H9 (cell line): Measurements from ENCODE around the gene PTPRR. TPM values are rescaled to one million over a fixed set of nuclear protein-coding genes. Genes with fewer than 3 reads are reported as not detected.

Source experiments
- DNase-seq: peaks from one replicate; pipeline ENCODE4 v3.0.0-alpha.2; 2017
- H2AFZ ChIP-seq: one replicate; pipeline ENCODE4 v1.6.1; 2013; ENCODE audit warnings: mild to moderate bottlenecking, low read length, control low read depth, moderate library complexity
- H2AK5ac ChIP-seq: 2 replicates; pipeline ENCODE4 v1.6.1; 2013; ENCODE audit warnings: low read length, control low read depth, mixed read lengths; ENCODE audit not compliant: insufficient read length
- H2BK120ac ChIP-seq: one replicate; pipeline ENCODE4 v1.6.1; 2013; ENCODE audit warnings: low read depth, mild to moderate bottlenecking, low read length, control low read depth, inconsistent platforms; ENCODE audit not compliant: poor library complexity, severe bottlenecking
- H2BK12ac ChIP-seq: 2 replicates; pipeline ENCODE4 v1.6.1; 2013; ENCODE audit warnings: low read length, control low read depth, mixed read lengths, low read depth; ENCODE audit not compliant: insufficient read length
- H2BK15ac ChIP-seq: 2 replicates; pipeline ENCODE4 v1.6.1; 2013; ENCODE audit warnings: low read depth, low read length, control low read depth
- H2BK20ac ChIP-seq: one replicate; pipeline ENCODE4 v1.6.1; 2013; ENCODE audit warnings: low read depth, mild to moderate bottlenecking, low read length, control low read depth, inconsistent platforms; ENCODE audit not compliant: poor library complexity, severe bottlenecking
- H2BK5ac ChIP-seq: 2 replicates; pipeline ENCODE4 v1.6.1; 2013; ENCODE audit warnings: low read length, control low read depth, mixed read lengths; ENCODE audit not compliant: insufficient read length
- H3K14ac ChIP-seq: 2 replicates; pipeline ENCODE4 v1.6.1; 2013; ENCODE audit warnings: low read length, control low read depth; ENCODE audit not compliant: insufficient read depth
- H3K18ac ChIP-seq: 2 replicates; pipeline ENCODE4 v1.6.1; 2013; ENCODE audit warnings: low read depth, mild to moderate bottlenecking, mixed read lengths, low read length, control low read depth; ENCODE audit not compliant: insufficient read length
- H3K23ac ChIP-seq: 2 replicates; pipeline ENCODE4 v1.6.1; 2013; ENCODE audit warnings: low read length, control low read depth, mixed read lengths, low read depth; ENCODE audit not compliant: insufficient read length
- H3K23me2 ChIP-seq: 2 replicates; pipeline ENCODE4 v1.6.1; 2013; ENCODE audit warnings: low read depth, mild to moderate bottlenecking, mixed read lengths, low read length, control low read depth; ENCODE audit not compliant: insufficient read length, poor library complexity, severe bottlenecking
- H3K27ac ChIP-seq: 2 replicates; pipeline ENCODE4 v1.5.1; 2013; ENCODE audit warnings: low read length, control low read depth, mixed read lengths, low read depth; ENCODE audit not compliant: insufficient read length
- H3K27me3 ChIP-seq: 2 replicates; pipeline ENCODE4 v1.6.1; 2013; ENCODE audit warnings: low read length, control low read depth, inconsistent platforms; ENCODE audit not compliant: insufficient read depth
- H3K4ac ChIP-seq: 2 replicates; pipeline ENCODE4 v1.6.1; 2013; ENCODE audit warnings: low read depth, mild to moderate bottlenecking, control low read depth, inconsistent platforms, low read length, moderate library complexity
- H3K4me1 ChIP-seq: 2 replicates; pipeline ENCODE4 v1.6.1; 2013; ENCODE audit warnings: low read length, control low read depth, inconsistent platforms; ENCODE audit not compliant: insufficient read depth
- H3K4me2 ChIP-seq: 2 replicates; pipeline ENCODE4 v1.6.1; 2013; ENCODE audit warnings: low read length, control low read depth, mixed read lengths; ENCODE audit not compliant: insufficient read length, insufficient read depth
- H3K56ac ChIP-seq: 2 replicates; pipeline ENCODE4 v1.6.1; 2013; ENCODE audit warnings: low read depth, mild to moderate bottlenecking, mixed read lengths, low read length, control low read depth; ENCODE audit not compliant: insufficient read length
- H3K79me1 ChIP-seq: 2 replicates; pipeline ENCODE4 v1.6.1; 2013; ENCODE audit warnings: low read depth, mild to moderate bottlenecking, moderate library complexity, low read length, control low read depth, inconsistent platforms; ENCODE audit not compliant: insufficient read depth, poor library complexity, severe bottlenecking
- H3K79me2 ChIP-seq: 2 replicates; pipeline ENCODE4 v1.6.1; 2013; ENCODE audit warnings: low read length, control low read depth, inconsistent platforms; ENCODE audit not compliant: insufficient read depth
- H3K9ac ChIP-seq: 2 replicates; pipeline ENCODE4 v1.6.1; 2013; ENCODE audit warnings: low read length, control low read depth, mixed read lengths; ENCODE audit not compliant: insufficient read length; ENCODE audit errors: extremely low read depth
- H3K9me3 ChIP-seq: one replicate; pipeline ENCODE4 v1.6.1; 2013; ENCODE audit warnings: low read depth, low read length, inconsistent platforms; ENCODE audit not compliant: control insufficient read depth
- H3T11ph ChIP-seq: one replicate; pipeline ENCODE4 v1.6.1; 2013; ENCODE audit warnings: mild to moderate bottlenecking, low read length, control low read depth, inconsistent platforms
- H4K20me1 ChIP-seq: one replicate; pipeline ENCODE4 v1.6.1; 2013; ENCODE audit not compliant: control insufficient read depth, insufficient read length, insufficient read depth
- H4K5ac ChIP-seq: 2 replicates; pipeline ENCODE4 v1.6.1; 2013; ENCODE audit warnings: low read depth, mild to moderate bottlenecking, mixed read lengths, low read length, control low read depth; ENCODE audit not compliant: insufficient read length
- H4K8ac ChIP-seq: replicated peaks from 2 replicates; pipeline ENCODE4 v1.6.1; 2013; ENCODE audit warnings: low read length, control low read depth, mixed read lengths, low read depth; ENCODE audit not compliant: insufficient read length
- H4K91ac ChIP-seq: 2 replicates; pipeline ENCODE4 v1.6.1; 2013; ENCODE audit warnings: low read depth, mild to moderate bottlenecking, moderate library complexity, mixed read lengths, low read length, control low read depth; ENCODE audit not compliant: insufficient read length
- H3K27ac Mint-ChIP-seq, 3 experiments: 2 replicates in 2 of 3; 3 replicates in 1 of 3; pipeline ENCODE4 v1.8.0; 2020 to 2021; ENCODE audit warnings: mixed read lengths in 3 of 3, mild to moderate bottlenecking in 1 of 3, moderate library complexity in 1 of 3
- H3K27me3 Mint-ChIP-seq: 2 replicates; pipeline ENCODE4 v1.8.0; 2021; ENCODE audit warnings: low read depth, mild to moderate bottlenecking, moderate library complexity, mixed read lengths
- H3K36me3 Mint-ChIP-seq, 3 experiments: 2 replicates in 2 of 3; 3 replicates in 1 of 3; pipeline ENCODE4 v1.8.0; 2020 to 2021; ENCODE audit warnings: low read depth in 3 of 3, mixed read lengths in 3 of 3; ENCODE audit not compliant: insufficient read depth in 1 of 3
- H3K4me1 Mint-ChIP-seq, 2 experiments: 2 replicates each; pipeline ENCODE4 v1.8.0; 2020; ENCODE audit warnings: mixed read lengths in 2 of 2
- H3K4me3 Mint-ChIP-seq, 2 experiments: 2 replicates in 1 of 2; 3 replicates in 1 of 2; pipeline ENCODE4 v1.8.0; 2020 to 2021; ENCODE audit warnings: mild to moderate bottlenecking in 2 of 2, mixed read lengths in 2 of 2, moderate library complexity in 1 of 2
- H3K9me3 Mint-ChIP-seq, 2 experiments: 2 replicates in 1 of 2; 3 replicates in 1 of 2; pipeline ENCODE4 v1.8.0; 2020; ENCODE audit warnings: mild to moderate bottlenecking in 2 of 2, mixed read lengths in 2 of 2, moderate library complexity in 1 of 2
- CTCF ChIP-seq: fragments of 200-600 bp; sonication (generic); conservative IDR thresholded peaks from 3 replicates; pipeline ENCODE4 v1.8.0; 2021; ENCODE audit warnings: antibody characterized with exemption, mild to moderate bottlenecking
- WGBS: extraction: QIAGEN DNeasy Blood & Tissue Kit; methylation state at CpG from one replicate; pipeline ENCODE4 v1.1.7; 2013; ENCODE audit warnings: missing lambda C conversion rate, low lambda C conversion rate, mixed read lengths; ENCODE audit not compliant: insufficient read length; ENCODE audit errors: extremely low coverage; 5-methylcytosine and 5-hydroxymethylcytosine counted together
- total RNA-seq: library from RNA; stranded (reverse); gene quantifications from 2 replicates; pipeline ENCODE4 v1.2.1, GENCODE V29; 2021

Gene PTPRR
- total RNA-seq, 1 experiment from 2014 or later = 0.22 TPM

- Histone ChIP-seq H2BK12ac (no peak overlapping the region), H3K14ac (no peak overlapping the region), H4K20me1 (no peaks in the 10 kb centered on the region), H3K18ac (no peak overlapping the region), H2BK5ac (no peak overlapping the region), H3K4ac (no peak overlapping the region), H3K4me2 (no peak overlapping the region), H2BK120ac (no peak overlapping the region), H3K23me2 (no peaks in the 10 kb centered on the region), H3K4me1 (no peaks in the 10 kb centered on the region), H4K91ac (no peak overlapping the region), H3K27ac (no peak overlapping the region), H2BK15ac (no peak overlapping the region), H3K56ac (no peak overlapping the region), H3K9me3 (no peaks in the 10 kb centered on the region), H3K79me2 (no peaks in the 10 kb centered on the region), H2AFZ (no peak overlapping the region), H3K79me1 (no peaks in the 10 kb centered on the region), H3K23ac (no peak overlapping the region), H3K27me3 (no peaks in the 10 kb centered on the region), H2BK20ac (no peak overlapping the region), H3T11ph (no peak overlapping the region), H4K8ac (no peak overlapping the region), H3K9ac (no peak overlapping the region), H4K5ac (no peak overlapping the region), H2AK5ac (no peak overlapping the region)
- Mint-ChIP-seq H3K4me1 (peaks cover 5 to 6% of the 10 kb centered on the region in 2 experiments), H3K36me3 (no peaks in the 10 kb centered on the region), H3K9me3 (no peaks in the 10 kb centered on the region; a peak in 1 of 5 replicates), H3K4me3 (no peak overlapping the region), H3K27ac (no peak overlapping the region), H3K27me3 (no peaks in the 10 kb centered on the region)
- no peak for TF ChIP-seq CTCF
- DNase-seq = no peak
- WGBS = no CpG with 5 or more reads among the region's 5 CpGs
Measured at GRCh38 chr12:70788774-70789173, 131.8 kb downstream of the PTPRR start.
